Stimulated activated naive B cell treated with anti-CD40 and anti-IgM and Interleukin-4, amounts not matched to agents 10 μg/mL and 1 μg/mL and 100 μg/mL, for 72 hours (primary cell): Measurements from ENCODE around the gene ORM2.

Experiments
- ATAC-seq, 2 donors: fragments of 150-1000 bp; cut with Tn5 transposase; replicated peaks; 2 replicates each; pipeline ENCODE4 v1.10.0; 2021; ENCODE audit warnings: moderate library complexity in 1 of 2
- DNase-seq: peaks from one replicate; pipeline ENCODE4 v3.0.0; 2021
- H3K27ac Mint-ChIP-seq: one replicate; pipeline ENCODE4 v1.8.0; 2022; ENCODE audit warnings: mild to moderate bottlenecking, mixed read lengths
- H3K27me3 Mint-ChIP-seq, 2 donors: one replicate each; pipeline ENCODE4 v1.8.0; 2022; ENCODE audit warnings: mixed read lengths in 2 of 2
- H3K36me3 Mint-ChIP-seq, 2 donors: one replicate each; pipeline ENCODE4 v1.8.0; 2022; ENCODE audit warnings: mixed read lengths in 2 of 2, mild to moderate bottlenecking in 1 of 2
- H3K4me1 Mint-ChIP-seq, 2 donors: one replicate each; pipeline ENCODE4 v1.8.0; 2022; ENCODE audit warnings: mixed read lengths in 2 of 2, mild to moderate bottlenecking in 1 of 2
- H3K4me3 Mint-ChIP-seq, 2 donors: one replicate each; pipeline ENCODE4 v1.8.0; 2022; ENCODE audit warnings: mild to moderate bottlenecking in 2 of 2, mixed read lengths in 2 of 2, moderate library complexity in 1 of 2
- H3K9me3 Mint-ChIP-seq, 2 donors: one replicate each; pipeline ENCODE4 v1.8.0; 2022; ENCODE audit warnings: mixed read lengths in 2 of 2, mild to moderate bottlenecking in 1 of 2

The ORM2 gene

GRCh38 chr9:114338187-114338586 is 8.5 kb downstream of the ORM2 start:
- Mint-ChIP-seq H3K4me3 (no peak overlapping the region), H3K27me3 (no peaks in the 10 kb centered on the region), H3K36me3 (peaks cover 62 to 75% of the 10 kb centered on the region in 2 donors), H3K9me3 (peaks cover 3 to 4% of the 10 kb centered on the region in 2 donors), H3K27ac (peak overlapping the region; percentile 11), H3K4me1 (peaks cover 27 to 50% of the 10 kb centered on the region in 2 donors)
- no peak for ATAC-seq
- no peak for DNase-seq

GRCh38 chr9:114339130-114339908 is 9.7 kb downstream of the ORM2 start:
- peak; percentile 82 to 83 for ATAC-seq
- Mint-ChIP-seq H3K36me3 (peaks cover 71 to 86% of the 10 kb centered on the region in 2 donors), H3K9me3 (peaks cover 3 to 4% of the 10 kb centered on the region in 2 donors), H3K27ac (peak overlapping the region; percentile 80), H3K27me3 (no peaks in the 10 kb centered on the region), H3K4me3 (no peak overlapping the region), H3K4me1 (peaks cover 31 to 58% of the 10 kb centered on the region in 2 donors)
- peak; percentile 45 for DNase-seq

- Mint-ChIP-seq H3K4me3 (no peak overlapping the region), H3K27me3 (no peaks in the 10 kb centered on the region), H3K27ac (peak overlapping the region; percentile 56), H3K4me1 (peaks cover 31 to 59% of the 10 kb centered on the region in 2 donors), H3K9me3 (no peaks in the 10 kb centered on the region), H3K36me3 (peaks cover 67 to 81% of the 10 kb centered on the region in 2 donors)
- ATAC-seq (no peak), DNase-seq (no peak)
These were observed 11.6 kb downstream of the ORM2 start for GRCh38 chr9:114341152-114341830.

GRCh38 chr9:114341991-114342390 is 12.3 kb downstream of the ORM2 start:
- no peak overlapping the region for H3K4me3 Mint-ChIP-seq
- H3K27me3 Mint-ChIP-seq, result no peaks in the 10 kb centered on the region
- H3K4me1 Mint-ChIP-seq, result peaks cover 35 to 57% of the 10 kb centered on the region in 2 donors
- no peak for ATAC-seq
- H3K9me3 Mint-ChIP-seq, result no peaks in the 10 kb centered on the region
- peaks cover 68 to 79% of the 10 kb centered on the region in 2 donors for H3K36me3 Mint-ChIP-seq
- H3K27ac Mint-ChIP-seq, result peak overlapping the region; percentile 56
- no peak for DNase-seq

GRCh38 chr9:114342755-114343440 is 13.2 kb downstream of the ORM2 start:
- ATAC-seq (no peak), DNase-seq (no peak)
- Mint-ChIP-seq H3K27me3 (no peaks in the 10 kb centered on the region), H3K36me3 (peaks cover 68 to 78% of the 10 kb centered on the region in 2 donors), H3K27ac (peak overlapping the region; percentile 74), H3K4me3 (no peak overlapping the region), H3K4me1 (peaks cover 37 to 60% of the 10 kb centered on the region in 2 donors), H3K9me3 (no peaks in the 10 kb centered on the region)

- peaks cover 44 to 67% of the 10 kb centered on the region in 2 donors for H3K4me1 Mint-ChIP-seq
- H3K36me3 Mint-ChIP-seq, result peaks cover 74 to 80% of the 10 kb centered on the region in 2 donors
- no peaks in the 10 kb centered on the region for H3K9me3 Mint-ChIP-seq
- H3K27ac Mint-ChIP-seq, result peak overlapping the region; percentile 77
- H3K27me3 Mint-ChIP-seq, result no peaks in the 10 kb centered on the region
- ATAC-seq (no peak), DNase-seq (no peak)
- H3K4me3 Mint-ChIP-seq, result no peak overlapping the region
These were observed 14.0 kb downstream of the ORM2 start for GRCh38 chr9:114343471-114344187.

GRCh38 chr9:114344188-114344566 is 14.5 kb downstream of the ORM2 start:
- Mint-ChIP-seq H3K27ac (peak overlapping the region; percentile 77), H3K27me3 (no peaks in the 10 kb centered on the region), H3K4me3 (no peak overlapping the region), H3K4me1 (peaks cover 44 to 67% of the 10 kb centered on the region in 2 donors), H3K36me3 (peaks cover 73 to 78% of the 10 kb centered on the region in 2 donors), H3K9me3 (no peaks in the 10 kb centered on the region)
- ATAC-seq (no peak), DNase-seq (no peak)

- H3K36me3 Mint-ChIP-seq, result peaks cover 76 to 78% of the 10 kb centered on the region in 2 donors
- peaks cover 44 to 67% of the 10 kb centered on the region in 2 donors for H3K4me1 Mint-ChIP-seq
- no peaks in the 10 kb centered on the region for H3K9me3 Mint-ChIP-seq
- peak overlapping the region; percentile 77 for H3K27ac Mint-ChIP-seq
- no peak overlapping the region for H3K4me3 Mint-ChIP-seq
- DNase-seq, result no peak
- ATAC-seq, result no peak
- H3K27me3 Mint-ChIP-seq, result no peaks in the 10 kb centered on the region
These were observed 15.0 kb downstream of the ORM2 start for GRCh38 chr9:114344692-114345091.

- H3K9me3 Mint-ChIP-seq, result no peaks in the 10 kb centered on the region
- ATAC-seq (no peak), DNase-seq (no peak)
- H3K27ac Mint-ChIP-seq, result peak overlapping the region; percentile 47
- H3K36me3 Mint-ChIP-seq, result peaks cover 77 to 78% of the 10 kb centered on the region in 2 donors
- H3K4me1 Mint-ChIP-seq, result peaks cover 46 to 67% of the 10 kb centered on the region in 2 donors
- H3K27me3 Mint-ChIP-seq, result no peaks in the 10 kb centered on the region
- no peak overlapping the region for H3K4me3 Mint-ChIP-seq
These were observed 15.9 kb downstream of the ORM2 start for GRCh38 chr9:114345493-114346065.

- Mint-ChIP-seq H3K27ac (no peak overlapping the region), H3K4me1 (peaks cover 49 to 68% of the 10 kb centered on the region in 2 donors), H3K4me3 (no peak overlapping the region), H3K27me3 (no peaks in the 10 kb centered on the region), H3K36me3 (peaks cover 78% of the 10 kb centered on the region in 2 donors), H3K9me3 (no peaks in the 10 kb centered on the region)
- DNase-seq (no peak), ATAC-seq (no peak)
These were observed 16.5 kb downstream of the ORM2 start for GRCh38 chr9:114346146-114346545.

GRCh38 chr9:114347675-114348074 is 18.0 kb downstream of the ORM2 start:
- Mint-ChIP-seq H3K27me3 (no peaks in the 10 kb centered on the region), H3K27ac (peak overlapping the region; percentile 87), H3K9me3 (no peaks in the 10 kb centered on the region), H3K4me1 (peaks cover 47 to 70% of the 10 kb centered on the region in 2 donors), H3K4me3 (no peak overlapping the region), H3K36me3 (peaks cover 73 to 74% of the 10 kb centered on the region in 2 donors)
- DNase-seq, result no peak
- no peak for ATAC-seq

GRCh38 chr9:114348261-114348905 is 18.7 kb downstream of the ORM2 start:
- H3K27me3 Mint-ChIP-seq, result no peaks in the 10 kb centered on the region
- peaks cover 67 to 69% of the 10 kb centered on the region in 2 donors for H3K36me3 Mint-ChIP-seq
- no peak for ATAC-seq
- H3K27ac Mint-ChIP-seq, result peak overlapping the region; percentile 87
- DNase-seq, result no peak
- H3K4me1 Mint-ChIP-seq, result peaks cover 45 to 72% of the 10 kb centered on the region in 2 donors
- H3K9me3 Mint-ChIP-seq, result no peaks in the 10 kb centered on the region
- H3K4me3 Mint-ChIP-seq, result peak overlapping the region; percentile 72 to 79

GRCh38 chr9:114348906-114349482 is 19.3 kb downstream of the ORM2 start:
- Mint-ChIP-seq H3K9me3 (no peaks in the 10 kb centered on the region), H3K36me3 (peaks cover 63% of the 10 kb centered on the region in 2 donors), H3K4me1 (peaks cover 44 to 68% of the 10 kb centered on the region in 2 donors), H3K27me3 (no peaks in the 10 kb centered on the region), H3K4me3 (peak overlapping the region; percentile 72 to 79), H3K27ac (peak overlapping the region; percentile 87)
- ATAC-seq, result peak; percentile 94 to 95
- peak; percentile 96 for DNase-seq
